Heart left ventricle (tissue), 13 donors: Measurements from ENCODE around the gene TAF4B.

Experiments used
- POLR2A ChIP-seq, 2 donors: fragments of 450-650 bp; IDR thresholded peaks; one replicate each; pipeline ENCODE4 v1.6.1; 2017; ENCODE audit warnings: antibody characterized with exemption in 2 of 2, mild to moderate bottlenecking in 2 of 2, moderate library complexity in 2 of 2
- TF ChIP-seq, protein P1 (sequence below), 12 donors: fragments of 200-600 bp; sonication (generic) in 4 of 12; IDR thresholded peaks; one replicate each; pipeline versions ENCODE4 v1.5.0 to v1.8.0; 2018 to 2022; ENCODE audit warnings: antibody characterized with exemption in 12 of 12, mild to moderate bottlenecking in 5 of 12
- donor health status: ischemic (EF 13 %, LVEDD 7.1; RV severe dilation, severe dysfunction).
- donor health status: DM: no; HTN: yes; CAD: no.
- donor health status: DM: no; HTN: no; CAD: no.
- donor health status: ischemic (EF 25% LVEDD 6.9; RV normal size, moderate dysfunction).
- donor health status: ischemic (EF 25% LVEDD 5.7; RV mildly dilated, moderate dysfunction).
- donor health status: ischemic (EF 35%, LVEDD 5.7; RV mildly dilated, moderate dysfunction).
- donor health status: nonischemic (EF 11% LVEDD 7.7; RV severe dilation, severe dysfunction).
- donor health status: DM: yes; HTN: yes; CAD: no.
- donor health status: PGD.
- donor health status: ischemic (EF 29% LVEDD 5.4; RV normal size, mild dysfunction).
- donor health status: nonischemic (EF 23%, LVEDD 6.1; RV moderate dilation, normal function).

DNA sequence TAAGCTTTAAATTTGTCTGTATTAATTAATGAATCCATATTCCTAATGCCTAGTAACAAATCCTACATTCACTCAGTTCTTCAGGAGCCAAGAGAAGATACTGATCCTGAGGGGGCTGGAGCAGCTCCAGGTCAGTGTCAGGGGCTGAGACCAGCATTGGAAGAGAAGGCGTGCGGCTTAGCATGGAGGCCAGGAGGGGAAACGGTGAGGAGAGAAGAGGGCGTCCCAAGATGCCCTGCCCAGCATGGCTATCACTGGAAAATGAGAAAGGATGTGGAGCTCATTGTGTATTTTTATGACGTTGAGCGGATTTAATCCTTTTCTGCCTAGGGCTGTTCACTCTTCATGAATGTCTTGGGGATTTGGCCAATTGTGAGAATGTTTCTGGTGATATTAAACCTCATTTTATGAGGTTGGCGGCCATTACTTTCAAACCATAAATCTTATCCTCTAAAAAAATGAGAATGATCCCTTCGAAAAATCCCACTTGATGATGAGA is 190.5 kb downstream of the TAF4B start:
- no peak for TF ChIP-seq POLR2A (IDR thresholded peaks at IDR 0.05)
- TF ChIP-seq, protein P1, sequence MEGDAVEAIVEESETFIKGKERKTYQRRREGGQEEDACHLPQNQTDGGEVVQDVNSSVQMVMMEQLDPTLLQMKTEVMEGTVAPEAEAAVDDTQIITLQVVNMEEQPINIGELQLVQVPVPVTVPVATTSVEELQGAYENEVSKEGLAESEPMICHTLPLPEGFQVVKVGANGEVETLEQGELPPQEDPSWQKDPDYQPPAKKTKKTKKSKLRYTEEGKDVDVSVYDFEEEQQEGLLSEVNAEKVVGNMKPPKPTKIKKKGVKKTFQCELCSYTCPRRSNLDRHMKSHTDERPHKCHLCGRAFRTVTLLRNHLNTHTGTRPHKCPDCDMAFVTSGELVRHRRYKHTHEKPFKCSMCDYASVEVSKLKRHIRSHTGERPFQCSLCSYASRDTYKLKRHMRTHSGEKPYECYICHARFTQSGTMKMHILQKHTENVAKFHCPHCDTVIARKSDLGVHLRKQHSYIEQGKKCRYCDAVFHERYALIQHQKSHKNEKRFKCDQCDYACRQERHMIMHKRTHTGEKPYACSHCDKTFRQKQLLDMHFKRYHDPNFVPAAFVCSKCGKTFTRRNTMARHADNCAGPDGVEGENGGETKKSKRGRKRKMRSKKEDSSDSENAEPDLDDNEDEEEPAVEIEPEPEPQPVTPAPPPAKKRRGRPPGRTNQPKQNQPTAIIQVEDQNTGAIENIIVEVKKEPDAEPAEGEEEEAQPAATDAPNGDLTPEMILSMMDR (IDR thresholded peaks at IDR 0.05): no peak
